ENCODE data around the gene COLQ.

The COLQ gene

DNA sequence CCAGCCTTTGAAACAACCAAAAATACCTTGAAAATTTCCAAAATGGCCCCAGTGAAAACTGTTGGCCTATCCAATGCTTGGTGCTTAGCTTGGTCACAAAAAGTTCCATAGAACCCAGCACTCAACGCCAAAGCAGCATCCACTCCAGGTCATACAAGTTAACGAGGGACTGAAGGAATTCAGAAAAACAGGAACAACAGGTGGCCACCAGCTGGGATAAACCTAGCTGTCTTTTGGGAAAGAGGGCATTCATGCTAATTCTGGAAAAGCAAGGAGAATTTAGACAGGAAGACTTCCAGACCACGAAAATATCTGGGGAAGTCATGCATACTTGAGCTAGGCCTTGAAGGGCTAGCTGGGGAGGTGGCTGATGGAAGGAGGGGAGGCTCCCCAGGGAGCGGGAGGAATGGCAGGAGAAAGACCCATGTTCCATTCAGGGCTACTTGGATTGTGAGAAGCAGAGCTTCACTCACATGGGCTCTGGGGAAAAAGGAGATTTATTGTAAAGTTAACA is 28.6 kb downstream of the COLQ start:
- no peak overlapping the region for H3K9ac ChIP-seq
- no peaks in the 10 kb centered on the region for H3K27me3 ChIP-seq (ENCODE audit: insufficient read depth, low read depth)
- H3K79me2 ChIP-seq (ENCODE audit: insufficient read depth, low read depth): no peaks in the 10 kb centered on the region
- H2AFZ ChIP-seq (ENCODE audit: low read depth): no peak overlapping the region
- H3K36me3 ChIP-seq (ENCODE audit: insufficient read depth): no peaks in the 10 kb centered on the region
- no peaks in the 10 kb centered on the region for H4K20me1 ChIP-seq (ENCODE audit: insufficient read depth)
- H3K27ac ChIP-seq: no peak overlapping the region
- no peaks in the 10 kb centered on the region for H3K4me1 ChIP-seq (ENCODE audit: low read depth, poor library complexity, severe bottlenecking)
- no peak overlapping the region for H3K4me3 ChIP-seq (IDR thresholded peaks at IDR 0.05; ENCODE audit: insufficient read depth, low read depth, low read length)
- H3K4me2 ChIP-seq: no peak overlapping the region
- TF ChIP-seq CTCF (conservative IDR thresholded peaks at IDR 0.05; ENCODE audit: low read depth, low read length): no peak

GRCh38 chr3:15491143-15491542 is 30.4 kb downstream of the COLQ start:
- Histone ChIP-seq H3K4me1 (ENCODE audit: low read depth, poor library complexity, severe bottlenecking) (no peaks in the 10 kb centered on the region), H4K20me1 (ENCODE audit: insufficient read depth) (no peaks in the 10 kb centered on the region), H3K79me2 (ENCODE audit: insufficient read depth, low read depth) (no peaks in the 10 kb centered on the region), H3K27me3 (ENCODE audit: insufficient read depth, low read depth) (no peaks in the 10 kb centered on the region), H3K27ac (no peak overlapping the region), H3K4me3 (IDR thresholded peaks at IDR 0.05; ENCODE audit: insufficient read depth, low read depth, low read length) (no peak overlapping the region), H3K9ac (no peak overlapping the region), H3K36me3 (ENCODE audit: insufficient read depth) (no peaks in the 10 kb centered on the region), H2AFZ (ENCODE audit: low read depth) (no peak overlapping the region), H3K4me2 (no peak overlapping the region)
- no peak for TF ChIP-seq CTCF (conservative IDR thresholded peaks at IDR 0.05; ENCODE audit: low read depth, low read length)

- Histone ChIP-seq H3K79me2 (ENCODE audit: insufficient read depth, low read depth) (no peaks in the 10 kb centered on the region), H4K20me1 (ENCODE audit: insufficient read depth) (no peaks in the 10 kb centered on the region), H3K36me3 (ENCODE audit: insufficient read depth) (no peaks in the 10 kb centered on the region), H3K4me1 (ENCODE audit: low read depth, poor library complexity, severe bottlenecking) (no peaks in the 10 kb centered on the region), H3K4me3 (IDR thresholded peaks at IDR 0.05; ENCODE audit: insufficient read depth, low read depth, low read length) (no peak overlapping the region), H2AFZ (ENCODE audit: low read depth) (no peak overlapping the region), H3K27me3 (ENCODE audit: insufficient read depth, low read depth) (no peaks in the 10 kb centered on the region), H3K27ac (no peak overlapping the region), H3K9ac (no peak overlapping the region), H3K4me2 (no peak overlapping the region)
- no peak for TF ChIP-seq CTCF (conservative IDR thresholded peaks at IDR 0.05; ENCODE audit: low read depth, low read length)
Measured at GRCh38 chr3:15490158-15490557, 31.3 kb downstream of the COLQ start.

- Histone ChIP-seq H3K27ac (no peak overlapping the region), H3K79me2 (ENCODE audit: insufficient read depth, low read depth) (no peaks in the 10 kb centered on the region), H2AFZ (ENCODE audit: low read depth) (no peak overlapping the region), H3K36me3 (ENCODE audit: insufficient read depth) (no peaks in the 10 kb centered on the region), H4K20me1 (ENCODE audit: insufficient read depth) (no peaks in the 10 kb centered on the region), H3K9ac (no peak overlapping the region), H3K4me3 (IDR thresholded peaks at IDR 0.05; ENCODE audit: insufficient read depth, low read depth, low read length) (no peak overlapping the region), H3K27me3 (ENCODE audit: insufficient read depth, low read depth) (no peaks in the 10 kb centered on the region), H3K4me2 (no peak overlapping the region), H3K4me1 (ENCODE audit: low read depth, poor library complexity, severe bottlenecking) (no peaks in the 10 kb centered on the region)
- TF ChIP-seq CTCF (conservative IDR thresholded peaks at IDR 0.05; ENCODE audit: low read depth, low read length): no peak
Measured at GRCh38 chr3:15488002-15488401, 33.5 kb downstream of the COLQ start.

Measured in KMS-11 (cell line).